A549 (cell line): ENCODE results near the gene KIFC1.

Source experiments
- CEBPB ChIP-seq, 2 experiments: fragments of >200 bp in 1 of 2; sonication (Bioruptor Twin) in 1 of 2; formaldehyde crosslinking in 1 of 2; IDR thresholded peaks; 2 replicates each; pipeline ENCODE4 v1.6.1; 2012 to 2016
- CHD2 ChIP-seq: fragments of 150-350 bp; IDR thresholded peaks from 2 replicates; pipeline ENCODE4 v1.6.1; 2014; ENCODE audit warnings: low read length; ENCODE audit not compliant: partially characterized antibody
- ESRRA ChIP-seq: fragments of 150-350 bp; IDR thresholded peaks from 2 replicates; pipeline ENCODE4 v1.6.1; 2014; ENCODE audit warnings: mild to moderate bottlenecking, low read length, borderline replicate concordance
- POLR2A ChIP-seq: IDR thresholded peaks from 2 replicates; pipeline ENCODE4 v1.6.1; 2012; ENCODE audit warnings: mild to moderate bottlenecking, low read length
- SMC3 ChIP-seq: fragments of >200 bp; sonication (Bioruptor Twin); formaldehyde crosslinking; IDR thresholded peaks from 3 replicates; pipeline ENCODE4 v1.6.1; 2018; ENCODE audit warnings: inconsistent platforms
- TF ChIP-seq, protein P1 (sequence below): fragments of >200 bp; sonication (Bioruptor Twin); formaldehyde crosslinking; IDR thresholded peaks from 3 replicates; pipeline ENCODE4 v1.5.1; 2016

DNA sequence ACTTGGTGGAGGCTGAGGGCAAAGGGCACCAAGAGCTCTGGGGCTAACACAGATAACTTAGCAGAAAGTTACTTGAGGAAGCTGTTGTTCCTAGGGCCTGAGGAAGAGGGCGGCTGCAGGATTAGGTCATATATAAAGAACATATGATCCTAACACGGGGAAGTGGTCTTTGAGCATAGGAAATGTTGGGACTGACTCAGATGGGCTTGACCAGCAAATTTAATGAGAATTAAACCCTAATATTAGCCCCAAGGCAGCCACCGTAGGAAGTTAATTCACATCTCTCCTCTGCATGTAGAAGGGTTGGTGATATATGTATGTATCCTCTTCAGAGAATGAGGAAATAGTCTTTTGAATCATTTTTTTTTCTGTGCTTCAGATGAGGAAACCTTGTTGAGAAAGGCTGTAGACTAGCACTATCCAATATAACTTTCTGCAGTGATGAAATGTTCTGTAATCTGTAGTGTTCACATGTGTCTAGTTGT, 53.5 kb downstream of the KIFC1 start:
- TF ChIP-seq CHD2 (no peak), CEBPB (IDR thresholded peaks at IDR 0.05) (no peak), POLR2A (no peak), SMC3 (no peak), ESRRA (no peak)
- TF ChIP-seq, protein P1, sequence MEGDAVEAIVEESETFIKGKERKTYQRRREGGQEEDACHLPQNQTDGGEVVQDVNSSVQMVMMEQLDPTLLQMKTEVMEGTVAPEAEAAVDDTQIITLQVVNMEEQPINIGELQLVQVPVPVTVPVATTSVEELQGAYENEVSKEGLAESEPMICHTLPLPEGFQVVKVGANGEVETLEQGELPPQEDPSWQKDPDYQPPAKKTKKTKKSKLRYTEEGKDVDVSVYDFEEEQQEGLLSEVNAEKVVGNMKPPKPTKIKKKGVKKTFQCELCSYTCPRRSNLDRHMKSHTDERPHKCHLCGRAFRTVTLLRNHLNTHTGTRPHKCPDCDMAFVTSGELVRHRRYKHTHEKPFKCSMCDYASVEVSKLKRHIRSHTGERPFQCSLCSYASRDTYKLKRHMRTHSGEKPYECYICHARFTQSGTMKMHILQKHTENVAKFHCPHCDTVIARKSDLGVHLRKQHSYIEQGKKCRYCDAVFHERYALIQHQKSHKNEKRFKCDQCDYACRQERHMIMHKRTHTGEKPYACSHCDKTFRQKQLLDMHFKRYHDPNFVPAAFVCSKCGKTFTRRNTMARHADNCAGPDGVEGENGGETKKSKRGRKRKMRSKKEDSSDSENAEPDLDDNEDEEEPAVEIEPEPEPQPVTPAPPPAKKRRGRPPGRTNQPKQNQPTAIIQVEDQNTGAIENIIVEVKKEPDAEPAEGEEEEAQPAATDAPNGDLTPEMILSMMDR, result no peak
